Omental fat pad (tissue), 4 donors: ENCODE measurements around the gene VWF. TPM values are rescaled to one million over a fixed set of nuclear protein-coding genes. Genes with fewer than 3 reads are reported as not detected.

Experiments used
- ATAC-seq: fragments of 150-250 bp; one replicate; pipeline ENCODE4 v1.9.1; 2016; ENCODE audit warnings: mild to moderate bottlenecking, moderate library complexity; ENCODE audit not compliant: low FRiP score
- DNase-seq: peaks from one replicate; pipeline ENCODE4 v3.0.0-alpha.2; 2019; ENCODE audit warnings: low spot score
- CTCF ChIP-seq, 3 donors: fragments of 450-650 bp; IDR thresholded peaks; one replicate each; pipeline ENCODE4 v1.5.1; 2016 to 2017; ENCODE audit warnings: antibody characterized with exemption in 3 of 3, mild to moderate bottlenecking in 3 of 3, moderate library complexity in 2 of 3
- total RNA-seq, 4 donors: library from RNA; depleted of rRNA; stranded (reverse); fragments of >200 nt; gene quantifications; one replicate each; pipeline ENCODE4 v1.1.0, GENCODE V29; 2016

The VWF gene
- total RNA-seq, 4 donors from 2014 or later, result 78.4 to 1,203 (median 422) TPM

- no peak for TF ChIP-seq CTCF (IDR thresholded peaks at IDR 0.05)
- no peak for DNase-seq
- ATAC-seq, result no peak
Measured at GRCh38 chr12:6076776-6077691, 47.4 kb downstream of the VWF start.

GRCh38 chr12:6076346-6076745, 48.1 kb downstream of the VWF start:
- ATAC-seq, result no peak
- DNase-seq, result no peak
- TF ChIP-seq CTCF (IDR thresholded peaks at IDR 0.05), result no peak

- TF ChIP-seq CTCF (IDR thresholded peaks at IDR 0.05), result no peak
- no peak for DNase-seq
- ATAC-seq, result peak; percentile 38
Measured at GRCh38 chr12:6074979-6075585, 49.4 kb downstream of the VWF start.

GRCh38 chr12:6074427-6074826, 50.0 kb downstream of the VWF start:
- no peak for DNase-seq
- TF ChIP-seq CTCF (IDR thresholded peaks at IDR 0.05), result no peak
- ATAC-seq, result no peak

GRCh38 chr12:6073426-6073825, 51.0 kb downstream of the VWF start:
- no peak for TF ChIP-seq CTCF (IDR thresholded peaks at IDR 0.05)
- ATAC-seq, result no peak
- DNase-seq, result no peak

DNA sequence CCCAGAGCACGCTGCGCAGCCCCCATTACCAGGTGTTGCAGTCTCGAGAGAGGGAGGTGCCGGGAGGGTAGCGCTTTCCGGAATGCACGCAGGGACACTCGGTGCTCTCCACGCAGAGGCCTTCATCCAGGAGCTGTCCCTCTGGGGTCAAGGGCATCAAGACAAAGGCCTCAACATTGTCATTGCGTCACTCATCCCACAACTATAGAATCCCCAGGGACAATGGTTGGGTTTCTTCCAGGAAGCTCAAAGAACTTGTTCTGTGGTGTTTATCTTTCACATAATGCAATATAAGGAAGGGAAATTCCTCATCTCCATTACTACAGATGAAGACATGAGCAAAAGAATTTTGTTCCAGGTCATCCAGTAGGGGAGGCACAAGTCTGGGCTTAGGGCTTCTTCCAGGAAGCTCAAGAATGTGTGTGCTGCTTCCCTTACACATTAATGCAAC, 52.1 kb downstream of the VWF start:
- ATAC-seq, result no peak
- TF ChIP-seq CTCF (IDR thresholded peaks at IDR 0.05), result no peak
- DNase-seq, result no peak
